ENCODE measurements around the gene SLC25A21.

- no peak for TF ChIP-seq EZH2 (IDR thresholded peaks at IDR 0.05)
- no peak for TF ChIP-seq FOXP2 (optimal IDR thresholded peaks at IDR 0.05; ENCODE audit: control extremely low read depth, extremely low read length, insufficient read depth)
- no peak for TF ChIP-seq POLR2AphosphoS5 (IDR thresholded peaks at IDR 0.05; ENCODE audit: borderline replicate concordance, low read depth, low read length)
Observed at GRCh38 chr14:36880276-36880675, 292.1 kb downstream of the SLC25A21 start.

All from SK-N-MC (cell line).